Upper lobe of left lung (tissue), 6 donors: ENCODE data around the gene SYT15B. TPM values are rescaled to one million over a fixed set of nuclear protein-coding genes. Genes with fewer than 3 reads are reported as not detected.
"Not testable (repeated sequence)": the region's sequence is repeated elsewhere in the genome, so short reads cannot be mapped to it uniquely, and the experiment has no call there.

Source experiments
- ATAC-seq, 2 donors: fragments of 200-7000 bp; cut with Tn5 transposase; one replicate each; pipeline ENCODE4 v1.9.1; 2022; ENCODE audit warnings: mild to moderate bottlenecking in 2 of 2, moderate library complexity in 2 of 2; ENCODE audit not compliant: low FRiP score in 2 of 2
- DNase-seq, 2 donors: peaks; one replicate each; pipeline ENCODE4 v3.0.0-alpha.2; 2019 to 2020
- H3K27ac ChIP-seq, 4 donors: fragments of 200-600 bp; sonication (generic); one replicate each; pipeline ENCODE4 v1.5.1; 2016 to 2019
- H3K27me3 ChIP-seq, 4 donors: fragments of 200-600 bp; sonication (generic); one replicate each; pipeline ENCODE4 v1.5.1; 2017 to 2019
- H3K36me3 ChIP-seq, 4 donors: fragments of 200-600 bp; sonication (generic); one replicate each; pipeline ENCODE4 v1.5.1; 2016 to 2019
- H3K4me1 ChIP-seq, 4 donors: fragments of 200-600 bp; sonication (generic); one replicate each; pipeline ENCODE4 v1.5.1; 2018 to 2019
- H3K4me3 ChIP-seq, 4 donors: fragments of 200-600 bp; sonication (generic); one replicate each; pipeline ENCODE4 v1.5.1; 2017 to 2019; ENCODE audit warnings: mild to moderate bottlenecking in 2 of 4, moderate library complexity in 1 of 4
- H3K9me3 ChIP-seq, 4 donors: fragments of 200-600 bp; sonication (generic); one replicate each; pipeline ENCODE4 v1.5.1; 2018 to 2019
- WGBS, 2 donors: methylation state at CpG; one replicate each; pipeline ENCODE4 v1.1.5; 2017 to 2018; 5-methylcytosine and 5-hydroxymethylcytosine counted together
- total RNA-seq, 6 donors: library from RNA; depleted of rRNA in 4 of 6; stranded (reverse); fragments of >200 nt in 4 of 6; gene quantifications; one replicate each; pipeline versions ENCODE4 v1.1.0 to v1.2.1, GENCODE V29; 2016 to 2021
- donor health status: DM: no; HTN: no; CAD: no; lungs with moderate emphysema.
- donor health status: DM: no; HTN: yes; CAD: no; lungs with severe emphysema.

The SYT15B gene
- total RNA-seq, 6 donors from 2014 or later: 25.2 to 95.6 (median 53.4) TPM

DNA sequence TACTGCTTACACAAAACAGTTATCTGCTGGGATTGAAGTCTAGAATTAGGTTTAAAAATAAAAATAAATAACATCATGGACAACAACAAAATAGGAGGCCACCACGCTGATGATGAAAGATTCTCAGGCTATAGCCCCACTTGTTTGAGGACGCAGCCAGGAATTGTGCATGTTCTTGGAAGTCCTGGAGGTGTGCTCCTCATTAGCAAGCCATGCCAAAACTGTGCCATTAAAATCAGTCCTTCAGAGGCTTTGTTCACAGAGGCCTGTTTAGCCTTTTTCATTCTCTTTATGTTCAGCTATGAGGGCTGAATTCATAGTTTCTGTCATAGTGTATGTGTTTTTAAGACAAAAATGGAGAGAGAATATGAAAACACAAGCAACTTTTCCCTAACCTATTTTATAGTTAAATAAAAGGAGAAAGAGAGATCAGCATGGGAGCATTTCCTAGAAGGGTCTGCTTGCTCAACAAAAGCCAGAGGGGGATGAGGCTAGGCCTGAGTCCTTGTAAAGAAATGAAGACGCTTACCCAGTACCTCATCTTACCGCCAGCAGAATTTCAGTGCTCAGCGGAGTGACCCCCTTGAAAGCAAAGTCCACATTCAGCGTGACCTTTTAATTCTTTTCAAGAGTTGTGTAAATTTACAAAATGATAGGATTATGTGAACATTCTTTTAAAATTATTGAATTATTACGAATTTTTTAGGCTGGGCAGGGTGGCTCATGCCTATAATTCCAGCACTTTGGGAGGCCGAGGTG is 46.2 kb downstream of the SYT15B start:
- H3K9me3 ChIP-seq, H3K36me3 ChIP-seq, H3K27ac ChIP-seq, H3K4me1 ChIP-seq, H3K27me3 ChIP-seq, DNase-seq, H3K4me3 ChIP-seq, ATAC-seq: not testable (repeated sequence)
- 80% methylated on average over 4 of the region's 8 CpGs; no CpG with 5 or more reads in 1 of the 2 donors for WGBS, 2 donors

Other genes with a start within 250 kb of the SYT15B start
- 10 to 100 TPM in 2 of 6 donors, 1 to 10 TPM in 4; 3.6 to 40.9 (median 8.5) TPM for gene AGAP9, start 240.0 kb downstream of the SYT15B start, total RNA-seq
- 1 to 10 TPM in 4 of 6 donors, under 1 TPM in 1, not detected in 1; 0.46 to 2.7 (median 2.4) TPM for gene NPY4R2, start 155.1 kb upstream of the SYT15B start, total RNA-seq
- gene FAM25C, start 236.2 kb upstream of the SYT15B start, total RNA-seq: not detected